Activated CD8-positive, alpha-beta memory T cell treated with anti-CD3 and anti-CD28 coated beads for 24 hours (primary cell): Measurements from ENCODE around the gene BTBD3.
A peak's percentile ranks its signal among the peaks of the same experiment; 100 is the strongest.

Experiments
- DNase-seq: peaks from one replicate; pipeline ENCODE4 v3.0.0-alpha.2; 2020

BTBD3 gene

GRCh38 chr20:11917663-11918062 lies at the start of gene BTBD3:
TSS of gene BTBD3 (plus strand) at chr20:11917893. CDS start at chr20:11918276, 383 bp downstream.
- DNase-seq, result no peak

DNA sequence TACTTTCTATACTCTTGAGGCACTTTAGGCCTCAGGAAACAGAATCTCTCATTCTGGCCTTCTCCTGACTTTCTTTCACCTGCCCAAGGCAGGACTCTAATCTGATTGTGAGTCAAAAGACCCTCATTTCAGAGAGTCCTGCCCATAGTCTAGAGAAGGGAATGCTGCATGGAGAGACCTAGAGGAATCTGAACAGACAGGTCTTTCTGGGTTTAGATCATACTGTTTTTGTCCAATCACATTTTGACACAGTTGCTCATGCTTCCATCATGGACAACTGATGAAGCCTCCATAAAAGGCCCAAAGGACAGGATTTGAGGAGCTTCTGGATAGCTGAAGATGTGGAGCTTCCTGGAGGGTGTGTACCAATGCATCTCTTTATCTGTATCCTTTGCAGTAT lies 48.1 kb upstream of the BTBD3 start:
- no peak for DNase-seq

GRCh38 chr20:11870411-11870810 lies 47.3 kb upstream of the BTBD3 start:
- DNase-seq, result no peak

GRCh38 chr20:11876555-11876954 lies 41.1 kb upstream of the BTBD3 start:
- DNase-seq, result no peak

DNA sequence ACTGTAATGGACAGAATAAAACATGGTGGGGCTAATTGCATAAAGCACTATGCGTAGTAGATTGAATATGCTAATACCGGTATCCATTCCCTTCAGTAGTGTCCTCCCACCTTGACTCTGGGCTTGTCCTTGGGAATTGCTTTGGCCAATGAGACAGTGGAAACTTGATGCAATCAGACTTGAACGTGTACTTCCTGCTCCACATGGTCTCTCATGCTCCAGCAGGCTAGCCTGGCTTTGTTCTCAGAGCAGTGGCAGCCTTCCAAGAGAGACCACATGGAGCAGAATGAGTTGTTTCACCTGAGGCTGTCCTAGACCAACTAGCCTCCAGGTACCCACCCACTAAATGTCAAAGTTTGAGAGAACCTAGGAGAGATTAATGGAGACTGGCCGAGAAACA lies 37.0 kb upstream of the BTBD3 start:
- no peak for DNase-seq

DNA sequence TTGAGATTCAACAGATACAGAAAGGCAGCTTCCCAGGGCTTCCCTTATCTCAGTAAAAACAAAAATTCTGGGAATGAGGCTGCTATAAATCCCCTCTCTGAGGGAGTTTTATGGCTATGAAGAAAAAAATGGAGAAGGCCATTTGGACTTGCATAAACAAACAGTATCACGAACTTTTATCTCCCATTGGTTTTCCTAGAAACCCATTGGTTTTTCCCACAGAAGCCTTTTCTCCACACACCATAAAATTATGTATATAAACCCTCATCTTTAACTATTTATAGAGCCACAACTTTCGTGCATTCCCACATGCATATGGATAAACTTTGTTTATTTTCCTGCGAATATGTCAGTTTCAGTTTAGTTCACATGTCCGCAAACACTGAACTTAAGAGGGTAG lies 36.2 kb upstream of the BTBD3 start:
- DNase-seq, result no peak

DNA sequence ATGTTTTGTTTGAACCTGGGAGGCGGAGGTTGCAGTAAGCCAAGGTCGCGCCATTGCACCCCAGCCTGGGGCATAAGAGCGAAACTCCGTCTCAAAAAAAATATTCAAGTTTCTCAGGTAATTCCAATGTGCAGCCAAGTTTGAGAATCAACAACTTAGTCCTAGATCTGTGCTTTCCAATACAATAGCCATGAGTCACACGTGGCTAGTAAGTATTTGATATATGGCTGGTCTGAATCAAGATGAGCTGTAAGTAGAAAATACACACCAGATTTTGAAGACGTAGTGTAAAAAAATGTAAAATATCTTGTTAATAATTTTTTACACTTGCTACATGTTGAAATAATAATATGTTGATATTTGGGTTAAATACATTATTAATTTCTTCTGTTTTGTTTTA lies 35.0 kb upstream of the BTBD3 start:
- DNase-seq, result no peak

DNA sequence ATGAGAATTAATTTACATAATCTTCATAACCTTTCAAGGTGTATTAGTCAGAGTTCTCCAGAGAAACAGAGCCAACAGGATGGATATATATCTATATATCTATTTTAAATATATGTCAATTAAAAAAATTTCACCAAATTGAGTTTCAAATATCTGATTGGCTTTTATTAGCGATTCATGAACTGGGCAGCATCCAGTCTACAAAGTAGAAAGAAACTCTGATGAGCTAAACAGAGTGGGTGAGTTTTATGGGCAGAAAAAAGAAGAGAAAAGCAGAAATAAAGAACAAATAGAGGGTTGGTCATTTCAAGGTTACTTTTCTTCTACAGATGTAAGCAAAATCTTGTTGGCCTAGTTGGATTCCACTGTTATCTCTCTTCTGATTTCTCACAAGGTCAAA lies 29.0 kb upstream of the BTBD3 start:
- DNase-seq, result no peak

GRCh38 chr20:11890331-11891076 lies 27.2 kb upstream of the BTBD3 start:
- peak; percentile 70 for DNase-seq

DNA sequence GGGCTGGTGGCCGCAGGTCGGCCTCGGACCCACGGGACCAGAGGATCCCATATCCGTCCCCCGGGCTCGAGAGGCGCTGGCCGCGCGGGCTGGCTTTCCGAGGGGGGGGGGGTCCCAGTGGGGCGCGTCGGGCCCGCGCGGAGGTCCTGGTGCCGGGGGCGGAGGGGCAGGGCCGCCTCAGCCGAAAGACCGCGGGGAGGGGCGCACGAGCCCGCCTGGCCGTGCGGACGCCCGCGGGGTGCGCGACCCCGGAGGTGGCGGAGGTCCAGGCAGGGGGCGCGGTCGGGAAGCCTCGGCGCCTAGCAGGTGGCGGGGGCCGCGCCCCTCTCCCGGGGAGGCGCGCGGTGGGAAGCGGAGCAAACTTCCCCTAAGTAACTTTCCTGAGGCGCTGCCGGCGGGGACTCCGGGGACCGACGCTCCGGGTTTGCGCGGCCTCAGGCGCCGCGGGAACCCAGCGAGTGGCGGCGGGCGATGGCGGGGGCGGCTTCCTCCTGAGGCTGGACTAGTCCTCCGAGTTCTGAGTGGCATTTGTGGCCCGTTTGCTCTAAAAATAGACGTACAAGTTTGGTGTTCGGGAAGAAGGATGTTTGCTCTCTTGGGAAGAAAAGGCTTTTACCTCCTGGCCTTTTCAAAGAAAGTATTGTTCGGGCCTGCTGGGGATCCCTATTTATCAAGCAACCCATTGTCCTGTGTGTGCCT lies 26.5 kb upstream of the BTBD3 start:
- DNase-seq, result peak; percentile 56

DNA sequence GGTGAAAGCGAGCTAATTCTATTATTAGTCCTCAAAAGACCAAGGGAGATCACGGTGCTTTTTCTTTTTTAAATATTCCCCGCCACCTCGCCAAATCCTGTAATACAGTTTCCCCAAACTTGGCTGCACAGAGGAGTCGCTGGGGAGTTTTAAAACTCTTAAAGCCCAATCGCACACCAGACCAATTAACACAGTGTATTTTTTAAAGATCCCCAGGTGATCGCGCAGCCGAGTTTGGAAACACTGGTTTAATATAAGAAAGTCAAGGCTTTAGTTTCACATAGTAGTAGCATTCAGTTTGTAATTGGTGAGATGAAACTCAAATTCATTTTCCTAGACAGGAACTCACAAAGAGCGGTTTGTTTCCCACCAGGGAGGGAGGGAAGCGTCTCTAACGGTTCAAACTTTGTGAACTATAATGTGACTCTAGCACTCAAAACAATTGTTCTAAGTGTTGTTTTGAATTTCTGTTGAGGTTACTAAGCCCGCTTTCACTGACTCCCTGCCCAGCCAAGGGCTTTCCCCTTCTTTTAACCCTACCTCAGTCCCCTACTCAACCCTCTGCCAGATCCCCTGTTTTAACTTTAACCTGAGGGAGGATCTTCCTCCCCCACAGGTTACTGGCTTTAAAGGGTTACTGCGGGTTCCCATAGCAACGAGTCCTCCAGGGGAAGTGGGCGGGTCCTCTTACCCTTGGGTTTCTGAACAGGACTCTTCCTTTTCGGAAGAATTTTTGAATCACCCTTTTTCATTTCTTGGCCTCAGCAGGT lies 25.7 kb upstream of the BTBD3 start:
- DNase-seq, result peak; percentile 56

- no peak for DNase-seq
These were observed 23.6 kb upstream of the BTBD3 start for GRCh38 chr20:11894062-11894461.

DNA sequence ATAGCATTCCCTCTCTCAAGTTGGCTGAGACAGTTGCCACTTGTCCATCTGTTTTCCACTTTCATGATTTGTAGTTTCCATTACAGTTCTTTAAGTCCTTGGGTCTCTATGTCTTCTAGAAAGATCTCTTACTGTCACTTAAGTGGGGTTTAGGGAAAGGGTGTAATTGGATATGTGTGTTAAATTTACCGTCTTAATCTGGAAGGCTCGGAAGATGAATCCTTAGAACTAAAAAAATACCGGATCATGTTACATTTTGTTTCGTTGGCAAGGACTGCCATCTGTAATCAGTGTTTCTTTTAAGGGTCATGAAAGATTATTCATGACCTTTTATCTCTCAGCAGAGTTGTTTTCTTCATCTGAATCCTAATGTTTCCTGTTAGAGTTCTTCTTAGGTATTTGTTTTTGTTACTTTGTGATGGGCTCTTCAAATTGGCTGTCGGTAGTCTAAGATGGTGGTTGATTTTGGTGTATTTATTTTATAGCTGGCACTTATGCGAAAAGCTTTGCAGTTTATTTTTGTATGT lies 21.8 kb upstream of the BTBD3 start:
- DNase-seq, result no peak

DNA sequence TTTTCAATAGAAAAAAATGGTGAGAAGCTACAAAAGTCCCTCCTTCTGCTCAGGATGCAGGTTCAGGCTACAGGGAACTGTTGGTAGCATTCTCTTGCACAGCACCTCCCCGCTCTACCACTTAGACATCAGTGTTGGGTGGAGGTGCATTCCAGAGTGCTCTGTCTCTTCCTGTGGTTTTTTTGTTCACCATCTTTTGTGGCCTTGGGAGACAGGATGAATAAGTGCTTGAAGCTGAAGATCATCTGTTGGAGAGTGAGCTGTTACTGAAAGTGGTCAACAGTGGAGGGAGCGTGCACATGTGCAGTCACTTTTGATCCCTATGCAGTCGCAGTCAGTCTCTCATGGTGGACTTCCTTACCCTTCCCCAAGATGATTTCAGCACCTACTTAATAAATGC lies 16.6 kb upstream of the BTBD3 start:
- no peak for DNase-seq

- no peak for DNase-seq
These were observed 15.4 kb upstream of the BTBD3 start for GRCh38 chr20:11902285-11902697.

GRCh38 chr20:11905460-11906179 lies 12.1 kb upstream of the BTBD3 start:
- no peak for DNase-seq

GRCh38 chr20:11906626-11907480 lies 10.8 kb upstream of the BTBD3 start:
- DNase-seq, result no peak

GRCh38 chr20:11907621-11908020 lies 10.1 kb upstream of the BTBD3 start:
- DNase-seq, result no peak

DNA sequence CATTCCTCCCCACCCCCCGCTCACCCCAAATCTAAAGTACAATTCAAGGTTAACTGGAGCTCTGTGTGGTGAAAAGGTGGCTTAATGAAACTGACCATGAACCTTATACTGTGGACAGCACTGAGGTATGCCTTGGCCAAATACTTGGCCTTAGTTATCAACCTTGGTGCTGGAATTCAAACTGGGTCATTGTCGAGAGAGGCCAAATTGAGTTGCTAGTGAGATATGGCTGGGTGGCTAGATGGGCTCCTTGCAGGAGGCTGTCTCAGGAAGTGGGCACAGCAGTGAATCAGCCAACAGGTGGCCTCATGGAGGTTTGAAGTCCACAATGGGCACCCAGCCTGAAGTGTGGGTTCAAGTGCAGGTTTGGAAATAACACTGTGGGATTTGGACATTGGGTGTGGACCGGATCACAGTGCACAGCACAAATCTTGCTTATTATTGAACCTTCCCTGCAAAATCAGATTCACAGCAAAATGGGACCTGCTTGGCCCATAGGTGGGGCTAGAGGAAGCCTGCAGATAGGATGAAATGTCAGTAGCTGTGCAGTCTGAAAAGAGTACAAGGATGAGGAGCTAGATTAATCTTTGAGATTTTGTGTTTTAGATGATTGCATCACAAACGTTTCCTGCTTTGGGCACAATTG lies 5.6 kb upstream of the BTBD3 start:
- DNase-seq, result no peak

DNA sequence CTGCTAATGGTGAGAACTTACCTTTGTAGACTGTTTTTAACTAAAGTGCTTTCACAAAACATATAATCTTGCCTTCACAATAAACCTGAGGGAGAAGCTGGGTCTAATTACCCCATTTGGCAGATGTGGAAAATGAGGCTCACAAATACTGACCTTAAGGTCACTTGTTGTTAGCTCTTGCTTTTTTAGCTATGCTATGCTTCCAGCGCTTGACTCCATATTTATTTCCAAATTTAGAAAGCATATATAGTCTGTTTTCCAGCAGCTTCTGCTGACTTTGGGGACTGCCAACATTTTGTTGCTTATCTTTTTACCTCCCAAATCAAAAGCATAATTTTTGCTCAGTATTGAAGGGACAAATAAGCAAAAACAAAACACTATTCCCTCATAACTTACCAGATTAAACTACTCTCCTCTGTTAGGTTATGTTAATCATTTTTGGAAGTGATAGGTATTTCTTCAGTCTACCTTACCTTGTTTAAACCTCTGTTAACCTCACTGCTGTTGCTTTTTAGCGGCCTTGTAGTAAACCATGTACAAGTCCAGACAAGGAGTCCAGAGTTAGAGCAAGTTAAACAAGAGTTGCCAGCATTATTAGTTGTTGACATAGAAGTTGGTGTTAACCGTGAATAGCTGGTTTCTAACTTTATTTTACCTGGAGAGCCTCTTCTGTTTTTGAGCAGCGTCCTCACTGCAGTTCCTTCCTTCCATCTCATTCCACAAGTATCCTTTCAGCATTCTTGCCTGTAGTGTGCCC lies 4.9 kb upstream of the BTBD3 start:
- DNase-seq, result no peak
